ENCODE results near the gene CYBC1. TPM values are rescaled to one million over a fixed set of nuclear protein-coding genes. Genes with fewer than 3 reads are reported as not detected.

Gene CYBC1
- total and polyA plus RNA-seq, 9 of the 15 experiments (the other 6 are each of a cell fraction or from before 2014, with no cell fraction given): 1.3 to 71.8 (median 49.9) TPM

- H3K9me1 ChIP-seq (ENCODE audit: control insufficient read depth, insufficient read depth, low read length): no peaks in the 10 kb centered on the region
- peaks cover 0 to 24% of the 10 kb centered on the region in 2 experiments; a peak in 2 of 5 replicates for H3K4me1 ChIP-seq (replicated peaks in 1 of 2; ENCODE audit: control insufficient read depth in 2 of 2, insufficient read depth in 2 of 2, low read length in 2 of 2)
- no peak overlapping the region for H3K4me2 ChIP-seq (ENCODE audit: insufficient read depth, low read length)
- 62% methylated on average over 17 of the region's 19 CpGs for WGBS (ENCODE audit: insufficient coverage, low coverage, missing lambda C conversion rate)
- no peak overlapping the region for H3K4me3 ChIP-seq
- POLR2A ChIA-PET: interaction anchor here (0.7 kb wide), 1 partner anchor 11 kb away, joined by 4 read pairs; no protein-coding TSS in a partner anchor
- FAIRE-seq (no peak), DNase-seq (ENCODE audit: extremely low read depth in 1 of 4, low spot score in 3 of 4) (no peak), ATAC-seq (no peak)
- H3K27me3 ChIP-seq (ENCODE audit: control insufficient read depth in 2 of 2, insufficient read depth in 2 of 2, low read length in 2 of 2): no peaks in the 10 kb centered on the region
- H3K36me3 ChIP-seq (ENCODE audit: control insufficient read depth, insufficient read depth, low read length): peaks cover 38% of the 10 kb centered on the region; the same call in 2 of the 3 replicates
- H3K9me3 ChIP-seq (replicated peaks; ENCODE audit: control insufficient read depth, insufficient read depth, low read depth, low read length): no peaks in the 10 kb centered on the region
- no TSS peak for BruUV-seq (replicated peaks)
- intact Hi-C loops (cut with micrococcal nuclease) (no loop called here), in situ Hi-C loops (cut with MboI) (no loop called here)
- H3K27ac ChIP-seq (ENCODE audit: extremely low read depth, low read depth, low read length): no peak overlapping the region
- no peaks in the 10 kb centered on the region for H4K20me1 ChIP-seq (replicated peaks; ENCODE audit: control insufficient read depth, insufficient read depth, low read length)
- H2AFZ ChIP-seq (ENCODE audit: low read depth, low read length): no peak overlapping the region
- H3K9ac ChIP-seq (ENCODE audit: insufficient read depth in 1 of 2, low read depth in 2 of 2, low read length in 2 of 2): no peak overlapping the region
- CTCF ChIA-PET (ENCODE audit: low intra/inter-chr PET ratio): no interaction called here
- no peaks in the 10 kb centered on the region for H3K79me2 ChIP-seq (ENCODE audit: control insufficient read depth, insufficient read depth, low read length)
- no peak for TF ChIP-seq POLR3A (IDR thresholded peaks at IDR 0.05; ENCODE audit: borderline replicate concordance, extremely low read depth, insufficient read depth, insufficient read length)
- TF ChIP-seq RBFOX2 (IDR thresholded peaks at IDR 0.05; ENCODE audit: low read depth, low read length): peak; percentile 37; the same call in 1 of the 2 replicates
- TF ChIP-seq MITF (IDR thresholded peaks at IDR 0.05): no peak
These were observed 53.7 kb downstream of the CYBC1 start for GRCh38 chr17:82396601-82397435.

All from K562 (cell line).